HEK293 (cell line): ENCODE data around the gene LCN10.

Source experiments
- BCL11A ChIP-seq: fragments of 450-650 bp; formaldehyde crosslinking; IDR thresholded peaks from 2 replicates; pipeline ENCODE4 v1.5.1; 2016; ENCODE audit warnings: low read depth, missing biosample characterization, missing genetic modification characterization
- BCL11B ChIP-seq: fragments of 450-650 bp; formaldehyde crosslinking; IDR thresholded peaks from 2 replicates; pipeline ENCODE4 v1.5.1; 2016; ENCODE audit warnings: low read depth, missing biosample characterization, missing genetic modification characterization
- KLF10 ChIP-seq: fragments of 450-650 bp; IDR thresholded peaks from 2 replicates; pipeline ENCODE4 v1.5.1; 2018; ENCODE audit warnings: missing biosample characterization, mild to moderate bottlenecking, missing genetic modification characterization
- MEIS1 ChIP-seq: sonication (generic); formaldehyde crosslinking; IDR thresholded peaks from 2 replicates; pipeline ENCODE4 v1.8.1; 2022; ENCODE audit warnings: missing genetic modification reagents, mild to moderate bottlenecking, borderline replicate concordance
- PRDM6 ChIP-seq: fragments of 450-650 bp; formaldehyde crosslinking; IDR thresholded peaks from 2 replicates; pipeline ENCODE4 v1.5.1; 2017; ENCODE audit warnings: missing biosample characterization, missing genetic modification characterization
- SETDB1 ChIP-seq: IDR thresholded peaks from one replicate; pipeline ENCODE4 v1.6.1; 2017; ENCODE audit warnings: mild to moderate bottlenecking, low read length, moderate library complexity, mixed read lengths; ENCODE audit not compliant: insufficient read length
- SP7 ChIP-seq: fragments of 450-650 bp; formaldehyde crosslinking; IDR thresholded peaks from 2 replicates; pipeline ENCODE4 v1.5.1; 2016; ENCODE audit warnings: missing biosample characterization, missing genetic modification characterization
- TCF7L2 ChIP-seq: IDR thresholded peaks from 2 replicates; pipeline ENCODE4 v1.6.1; 2011; ENCODE audit warnings: low read depth, mild to moderate bottlenecking, inconsistent platforms, low read length, moderate library complexity, borderline replicate concordance
- ZBTB1 ChIP-seq: fragments of 450-650 bp; formaldehyde crosslinking; IDR thresholded peaks from 2 replicates; pipeline ENCODE4 v1.5.1; 2016; ENCODE audit warnings: missing biosample characterization, missing genetic modification characterization
- ZNF138 ChIP-seq: fragments of 450-650 bp; formaldehyde crosslinking; IDR thresholded peaks from 2 replicates; pipeline ENCODE4 v1.5.1; 2016; ENCODE audit warnings: missing biosample characterization, missing genetic modification characterization, borderline replicate concordance
- ZNF155 ChIP-seq: fragments of 450-650 bp; formaldehyde crosslinking; IDR thresholded peaks from 2 replicates; pipeline ENCODE4 v1.5.1; 2016; ENCODE audit warnings: missing biosample characterization, missing genetic modification characterization
- ZNF19 ChIP-seq: fragments of 450-650 bp; formaldehyde crosslinking; IDR thresholded peaks from 2 replicates; pipeline ENCODE4; 2016; ENCODE audit warnings: missing biosample characterization, missing genetic modification characterization, low read depth
- ZNF202 ChIP-seq: fragments of 450-650 bp; formaldehyde crosslinking; IDR thresholded peaks from 2 replicates; pipeline ENCODE4 v1.5.1; 2016; ENCODE audit warnings: missing biosample characterization, missing genetic modification characterization, borderline replicate concordance
- ZNF266 ChIP-seq: fragments of 450-650 bp; formaldehyde crosslinking; IDR thresholded peaks from 2 replicates; pipeline ENCODE4 v1.5.1; 2016; ENCODE audit warnings: missing biosample characterization, missing genetic modification characterization, low read depth
- ZNF311 ChIP-seq: fragments of 450-650 bp; formaldehyde crosslinking; IDR thresholded peaks from 2 replicates; pipeline ENCODE4 v1.5.1; 2017; ENCODE audit warnings: missing biosample characterization, missing genetic modification characterization, borderline replicate concordance
- ZNF350 ChIP-seq: fragments of 450-650 bp; formaldehyde crosslinking; IDR thresholded peaks from 2 replicates; pipeline ENCODE4 v1.5.0; 2017; ENCODE audit warnings: missing biosample characterization, mild to moderate bottlenecking, missing genetic modification characterization
- ZNF561 ChIP-seq: fragments of 450-650 bp; IDR thresholded peaks from 2 replicates; pipeline ENCODE4 v1.5.1; 2018; ENCODE audit warnings: missing biosample characterization, missing genetic modification characterization, borderline replicate concordance
- ZNF626 ChIP-seq: fragments of 450-650 bp; sonication (Bioruptor Pico); formaldehyde crosslinking; IDR thresholded peaks from 2 replicates; pipeline ENCODE4 v1.5.1; 2018; ENCODE audit warnings: missing biosample characterization, missing genetic modification characterization, inconsistent platforms
- ZNF837 ChIP-seq: fragments of 450-650 bp; formaldehyde crosslinking; IDR thresholded peaks from 2 replicates; pipeline ENCODE4 v1.5.1; 2016; ENCODE audit warnings: missing biosample characterization, missing genetic modification characterization
- ZSCAN18 ChIP-seq: fragments of 450-650 bp; formaldehyde crosslinking; IDR thresholded peaks from 2 replicates; pipeline ENCODE4 v1.5.1; 2016; ENCODE audit warnings: missing biosample characterization, missing genetic modification characterization
- ZSCAN23 ChIP-seq: fragments of 450-650 bp; formaldehyde crosslinking; IDR thresholded peaks from 2 replicates; pipeline ENCODE4 v1.5.1; 2016; ENCODE audit warnings: missing biosample characterization, missing genetic modification characterization
- TF ChIP-seq, protein P1 (sequence below): fragments of 450-650 bp; IDR thresholded peaks from 2 replicates; pipeline ENCODE4 v1.5.1; 2018; ENCODE audit warnings: missing biosample characterization, missing genetic modification characterization
- TF ChIP-seq, protein P2 (sequence below): fragments of 450-650 bp; formaldehyde crosslinking; IDR thresholded peaks from 2 replicates; pipeline ENCODE4; 2016; ENCODE audit warnings: missing biosample characterization, missing genetic modification characterization
- TF ChIP-seq, protein P3 (sequence below): fragments of 450-650 bp; formaldehyde crosslinking; IDR thresholded peaks from 2 replicates; pipeline ENCODE4 v1.5.1; 2016; ENCODE audit warnings: missing biosample characterization, missing genetic modification characterization
- TF ChIP-seq, protein P4 (sequence below): fragments of 450-650 bp; formaldehyde crosslinking; IDR thresholded peaks from 2 replicates; pipeline ENCODE4 v1.5.1; 2016; ENCODE audit warnings: missing biosample characterization, missing genetic modification characterization
- TF ChIP-seq, protein P5 (sequence below): fragments of 450-650 bp; formaldehyde crosslinking; IDR thresholded peaks from 2 replicates; pipeline ENCODE4 v1.5.1; 2016; ENCODE audit warnings: missing biosample characterization, missing genetic modification characterization
- TF ChIP-seq, protein P6 (sequence below): fragments of 450-650 bp; formaldehyde crosslinking; IDR thresholded peaks from 2 replicates; pipeline ENCODE4 v1.5.1; 2016; ENCODE audit warnings: missing biosample characterization, missing genetic modification characterization

LCN10 gene

DNA sequence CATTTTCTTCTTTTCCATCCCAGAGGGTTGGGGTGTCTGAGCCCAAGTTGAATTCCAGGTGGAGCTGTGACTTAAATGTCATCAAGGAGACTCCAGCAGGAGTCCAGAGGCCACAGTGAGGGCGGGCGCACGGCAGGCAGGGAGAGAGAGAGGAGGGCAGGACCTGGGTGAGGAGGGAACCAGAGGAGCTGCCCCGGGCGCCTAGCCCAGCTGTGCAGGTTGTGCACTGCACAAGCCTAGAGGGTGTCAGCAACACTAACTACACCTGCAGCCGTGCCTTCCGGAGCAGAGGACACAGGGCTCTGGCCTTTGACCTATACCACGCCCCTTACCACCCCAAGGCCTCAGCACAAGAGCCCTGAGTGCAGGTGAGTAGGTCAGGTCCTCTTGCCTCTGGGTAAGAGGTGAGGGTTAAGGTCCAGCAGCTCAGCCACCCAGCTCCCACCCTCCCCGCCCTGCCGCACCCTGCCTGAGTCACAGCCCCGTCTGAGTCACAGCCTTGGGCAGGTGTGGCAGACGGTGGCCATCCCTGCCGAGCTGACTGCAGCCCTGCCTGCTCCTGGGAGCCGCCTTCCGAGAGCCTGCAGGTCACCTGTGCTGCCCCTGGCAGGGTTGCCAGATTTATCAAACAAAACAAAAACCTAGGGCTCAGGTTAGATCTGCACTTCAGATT is 49.1 kb downstream of the LCN10 start (continued):
- TF ChIP-seq, protein P1, sequence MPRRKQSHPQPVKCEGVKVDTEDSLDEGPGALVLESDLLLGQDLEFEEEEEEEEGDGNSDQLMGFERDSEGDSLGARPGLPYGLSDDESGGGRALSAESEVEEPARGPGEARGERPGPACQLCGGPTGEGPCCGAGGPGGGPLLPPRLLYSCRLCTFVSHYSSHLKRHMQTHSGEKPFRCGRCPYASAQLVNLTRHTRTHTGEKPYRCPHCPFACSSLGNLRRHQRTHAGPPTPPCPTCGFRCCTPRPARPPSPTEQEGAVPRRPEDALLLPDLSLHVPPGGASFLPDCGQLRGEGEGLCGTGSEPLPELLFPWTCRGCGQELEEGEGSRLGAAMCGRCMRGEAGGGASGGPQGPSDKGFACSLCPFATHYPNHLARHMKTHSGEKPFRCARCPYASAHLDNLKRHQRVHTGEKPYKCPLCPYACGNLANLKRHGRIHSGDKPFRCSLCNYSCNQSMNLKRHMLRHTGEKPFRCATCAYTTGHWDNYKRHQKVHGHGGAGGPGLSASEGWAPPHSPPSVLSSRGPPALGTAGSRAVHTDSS (tag by site-specific recombination) = no peak
- TF ChIP-seq TCF7L2 = no peak
- no peak for TF ChIP-seq ZNF202 (tag by site-specific recombination)
- no peak for TF ChIP-seq ZSCAN18 (tag by site-specific recombination)
- TF ChIP-seq ZNF350 (tag by site-specific recombination) = no peak
- TF ChIP-seq SETDB1 = no peak
- TF ChIP-seq ZNF138 (tag by site-specific recombination) = no peak
- no peak for TF ChIP-seq MEIS1 (CRISPR knock-in tag)
- TF ChIP-seq BCL11B (tag by site-specific recombination) = 0 out of 2 replicates have a peak, but pooled peaks have one; percentile 50
- TF ChIP-seq ZNF626 (tag by site-specific recombination) = no peak
- TF ChIP-seq, protein P2, sequence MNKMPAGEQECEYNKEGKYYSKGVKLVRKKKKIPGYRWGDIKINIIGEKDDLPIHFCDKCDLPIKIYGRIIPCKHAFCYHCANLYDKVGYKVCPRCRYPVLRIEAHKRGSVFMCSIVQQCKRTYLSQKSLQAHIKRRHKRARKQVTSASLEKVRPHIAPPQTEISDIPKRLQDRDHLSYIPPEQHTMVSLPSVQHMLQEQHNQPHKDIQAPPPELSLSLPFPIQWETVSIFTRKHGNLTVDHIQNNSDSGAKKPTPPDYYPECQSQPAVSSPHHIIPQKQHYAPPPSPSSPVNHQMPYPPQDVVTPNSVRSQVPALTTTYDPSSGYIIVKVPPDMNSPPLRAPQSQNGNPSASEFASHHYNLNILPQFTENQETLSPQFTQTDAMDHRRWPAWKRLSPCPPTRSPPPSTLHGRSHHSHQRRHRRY (tag by site-specific recombination) = no peak
- no peak for TF ChIP-seq ZNF155 (tag by site-specific recombination)
- TF ChIP-seq, protein P3, sequence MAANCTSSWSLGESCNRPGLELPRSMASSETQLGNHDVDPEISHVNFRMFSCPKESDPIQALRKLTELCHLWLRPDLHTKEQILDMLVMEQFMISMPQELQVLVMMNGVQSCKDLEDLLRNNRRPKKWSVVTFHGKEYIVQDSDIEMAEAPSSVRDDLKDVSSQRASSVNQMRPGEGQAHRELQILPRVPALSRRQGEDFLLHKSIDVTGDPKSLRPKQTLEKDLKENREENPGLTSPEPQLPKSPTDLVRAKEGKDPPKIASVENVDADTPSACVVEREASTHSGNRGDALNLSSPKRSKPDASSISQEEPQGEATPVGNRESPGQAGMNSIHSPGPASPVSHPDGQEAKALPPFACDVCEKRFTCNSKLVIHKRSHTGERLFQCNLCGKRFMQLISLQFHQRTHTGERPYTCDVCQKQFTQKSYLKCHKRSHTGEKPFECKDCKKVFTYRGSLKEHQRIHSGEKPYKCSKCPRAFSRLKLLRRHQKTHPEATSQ = no peak
- TF ChIP-seq, protein P4, sequence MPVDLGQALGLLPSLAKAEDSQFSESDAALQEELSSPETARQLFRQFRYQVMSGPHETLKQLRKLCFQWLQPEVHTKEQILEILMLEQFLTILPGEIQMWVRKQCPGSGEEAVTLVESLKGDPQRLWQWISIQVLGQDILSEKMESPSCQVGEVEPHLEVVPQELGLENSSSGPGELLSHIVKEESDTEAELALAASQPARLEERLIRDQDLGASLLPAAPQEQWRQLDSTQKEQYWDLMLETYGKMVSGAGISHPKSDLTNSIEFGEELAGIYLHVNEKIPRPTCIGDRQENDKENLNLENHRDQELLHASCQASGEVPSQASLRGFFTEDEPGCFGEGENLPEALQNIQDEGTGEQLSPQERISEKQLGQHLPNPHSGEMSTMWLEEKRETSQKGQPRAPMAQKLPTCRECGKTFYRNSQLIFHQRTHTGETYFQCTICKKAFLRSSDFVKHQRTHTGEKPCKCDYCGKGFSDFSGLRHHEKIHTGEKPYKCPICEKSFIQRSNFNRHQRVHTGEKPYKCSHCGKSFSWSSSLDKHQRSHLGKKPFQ (tag by site-specific recombination) = no peak
- no peak for TF ChIP-seq PRDM6 (tag by site-specific recombination)
- 0 out of 2 replicates have a peak, but pooled peaks have one; percentile 41 for TF ChIP-seq SP7 (tag by site-specific recombination)
- TF ChIP-seq ZNF837 (tag by site-specific recombination) = no peak
- TF ChIP-seq ZNF561 (tag by site-specific recombination) = no peak
- no peak for TF ChIP-seq ZNF19 (tag by site-specific recombination)
- TF ChIP-seq, protein P5, sequence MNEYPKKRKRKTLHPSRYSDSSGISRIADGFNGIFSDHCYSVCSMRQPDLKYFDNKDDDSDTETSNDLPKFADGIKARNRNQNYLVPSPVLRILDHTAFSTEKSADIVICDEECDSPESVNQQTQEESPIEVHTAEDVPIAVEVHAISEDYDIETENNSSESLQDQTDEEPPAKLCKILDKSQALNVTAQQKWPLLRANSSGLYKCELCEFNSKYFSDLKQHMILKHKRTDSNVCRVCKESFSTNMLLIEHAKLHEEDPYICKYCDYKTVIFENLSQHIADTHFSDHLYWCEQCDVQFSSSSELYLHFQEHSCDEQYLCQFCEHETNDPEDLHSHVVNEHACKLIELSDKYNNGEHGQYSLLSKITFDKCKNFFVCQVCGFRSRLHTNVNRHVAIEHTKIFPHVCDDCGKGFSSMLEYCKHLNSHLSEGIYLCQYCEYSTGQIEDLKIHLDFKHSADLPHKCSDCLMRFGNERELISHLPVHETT (tag by site-specific recombination) = 0 out of 2 replicates have a peak, but pooled peaks have one; percentile 46
- no peak for TF ChIP-seq ZBTB1 (tag by site-specific recombination)
- TF ChIP-seq ZNF311 (tag by site-specific recombination) = no peak
- TF ChIP-seq BCL11A (tag by site-specific recombination) = peak; percentile 90
- TF ChIP-seq, protein P6, sequence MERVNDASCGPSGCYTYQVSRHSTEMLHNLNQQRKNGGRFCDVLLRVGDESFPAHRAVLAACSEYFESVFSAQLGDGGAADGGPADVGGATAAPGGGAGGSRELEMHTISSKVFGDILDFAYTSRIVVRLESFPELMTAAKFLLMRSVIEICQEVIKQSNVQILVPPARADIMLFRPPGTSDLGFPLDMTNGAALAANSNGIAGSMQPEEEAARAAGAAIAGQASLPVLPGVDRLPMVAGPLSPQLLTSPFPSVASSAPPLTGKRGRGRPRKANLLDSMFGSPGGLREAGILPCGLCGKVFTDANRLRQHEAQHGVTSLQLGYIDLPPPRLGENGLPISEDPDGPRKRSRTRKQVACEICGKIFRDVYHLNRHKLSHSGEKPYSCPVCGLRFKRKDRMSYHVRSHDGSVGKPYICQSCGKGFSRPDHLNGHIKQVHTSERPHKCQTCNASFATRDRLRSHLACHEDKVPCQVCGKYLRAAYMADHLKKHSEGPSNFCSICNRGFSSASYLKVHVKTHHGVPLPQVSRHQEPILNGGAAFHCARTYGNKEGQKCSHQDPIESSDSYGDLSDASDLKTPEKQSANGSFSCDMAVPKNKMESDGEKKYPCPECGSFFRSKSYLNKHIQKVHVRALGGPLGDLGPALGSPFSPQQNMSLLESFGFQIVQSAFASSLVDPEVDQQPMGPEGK (tag by site-specific recombination) = peak; percentile 11; the same call in 1 of the 2 replicates
- no peak for TF ChIP-seq ZNF266 (tag by site-specific recombination)
- TF ChIP-seq ZSCAN23 (tag by site-specific recombination) = no peak
- TF ChIP-seq KLF10 (tag by site-specific recombination) = no peak
